Skeletal muscle tissue (tissue), 4 donors: Measurements from ENCODE around the gene OSBP2. TPM values are rescaled to one million over a fixed set of nuclear protein-coding genes. Genes with fewer than 3 reads are reported as not detected.

Source experiments
- H3K27ac ChIP-seq: one replicate; pipeline ENCODE4 v1.7.0; 2013; ENCODE audit warnings: mild to moderate bottlenecking, low read depth, low read length, inconsistent platforms
- H3K27me3 ChIP-seq, 3 donors: one replicate each; pipeline ENCODE4 v1.7.0; 2013; ENCODE audit warnings: low read length in 3 of 3; ENCODE audit not compliant: control insufficient read depth in 3 of 3, insufficient read depth in 3 of 3
- H3K36me3 ChIP-seq, 3 donors: one replicate each; pipeline ENCODE4 v1.7.0; 2013; ENCODE audit warnings: low read length in 3 of 3; ENCODE audit not compliant: control insufficient read depth in 3 of 3, insufficient read depth in 3 of 3
- H3K4me1 ChIP-seq, 3 donors: one replicate each; pipeline ENCODE4 v1.7.0; 2013; ENCODE audit warnings: low read length in 3 of 3, mild to moderate bottlenecking in 3 of 3; ENCODE audit not compliant: control insufficient read depth in 3 of 3, insufficient read depth in 3 of 3
- H3K4me3 ChIP-seq, 3 donors: one replicate each; pipeline ENCODE4 v1.7.0; 2013; ENCODE audit warnings: low read length in 3 of 3
- H3K9ac ChIP-seq, 3 donors: one replicate each; pipeline ENCODE4 v1.7.0; 2013; ENCODE audit warnings: low read length in 3 of 3, mild to moderate bottlenecking in 3 of 3, moderate library complexity in 2 of 3, low read depth in 1 of 3
- H3K9me3 ChIP-seq, 3 donors: one replicate each; pipeline ENCODE4 v1.7.0; 2013; ENCODE audit warnings: low read length in 3 of 3; ENCODE audit not compliant: control insufficient read depth in 3 of 3
- total RNA-seq: library from RNA; depleted of rRNA; stranded (reverse); fragments of >200 nt; gene quantifications from one replicate; pipeline ENCODE4 v1.2.3, GENCODE V29; 2014
- donor health status: Osteomylitis.

The OSBP2 gene
- total RNA-seq, 1 donor from 2014 or later, result 4.7 TPM

GRCh38 chr22:30813936-30814335, 119.3 kb downstream of the OSBP2 start:
- H3K9me3 ChIP-seq, result no peaks in the 10 kb centered on the region
- H3K4me1 ChIP-seq, result no peaks in the 10 kb centered on the region
- peaks cover 0 to 4% (median 0%) of the 10 kb centered on the region in 3 donors for H3K27me3 ChIP-seq
- H3K27ac ChIP-seq, result no peak overlapping the region
- no peak overlapping the region for H3K4me3 ChIP-seq
- no peaks in the 10 kb centered on the region for H3K36me3 ChIP-seq
- no peak overlapping the region for H3K9ac ChIP-seq

- H3K27me3 ChIP-seq, result peaks cover 6 to 11% (median 9%) of the 10 kb centered on the region in 3 donors
- no peaks in the 10 kb centered on the region for H3K9me3 ChIP-seq
- no peak overlapping the region for H3K27ac ChIP-seq
- no peak overlapping the region for H3K9ac ChIP-seq
- H3K4me3 ChIP-seq, result no peak overlapping the region
- no peaks in the 10 kb centered on the region for H3K4me1 ChIP-seq
- no peaks in the 10 kb centered on the region for H3K36me3 ChIP-seq
Measured at GRCh38 chr22:30816413-30816812, 121.7 kb downstream of the OSBP2 start.

GRCh38 chr22:30821381-30821780, 126.7 kb downstream of the OSBP2 start:
- Histone ChIP-seq H3K27me3 (peaks cover 18 to 36% (median 34%) of the 10 kb centered on the region in 3 donors), H3K4me1 (peaks cover 5 to 8% (median 7%) of the 10 kb centered on the region in 3 donors)

GRCh38 chr22:30821863-30822215, 127.2 kb downstream of the OSBP2 start:
- Histone ChIP-seq H3K9ac (peak overlapping the region in 2 of 3 donors; percentile 32 to 76), H3K36me3 (no peaks in the 10 kb centered on the region), H3K27ac (no peak overlapping the region), H3K27me3 (peaks cover 18 to 36% (median 34%) of the 10 kb centered on the region in 3 donors), H3K4me3 (peak overlapping the region in 2 of 3 donors; percentile 57 to 65), H3K9me3 (no peaks in the 10 kb centered on the region), H3K4me1 (peaks cover 5 to 8% (median 7%) of the 10 kb centered on the region in 3 donors)

More at GRCh38 chr22:30821381-30821780, 126.7 kb downstream of the OSBP2 start:
- Histone ChIP-seq H3K4me3 (no peak overlapping the region), H3K27ac (no peak overlapping the region), H3K36me3 (no peaks in the 10 kb centered on the region), H3K9ac (no peak overlapping the region), H3K9me3 (no peaks in the 10 kb centered on the region)

- H3K27ac ChIP-seq, result no peak overlapping the region
- peak overlapping the region in 2 of 3 donors; percentile 32 to 76 for H3K9ac ChIP-seq
- peaks cover 18 to 36% (median 34%) of the 10 kb centered on the region in 3 donors for H3K27me3 ChIP-seq
- H3K36me3 ChIP-seq, result no peaks in the 10 kb centered on the region
- H3K4me3 ChIP-seq, result peak overlapping the region in 2 of 3 donors; percentile 57 to 65
- no peaks in the 10 kb centered on the region for H3K9me3 ChIP-seq
- H3K4me1 ChIP-seq, result peaks cover 5 to 8% (median 7%) of the 10 kb centered on the region in 3 donors
Measured at GRCh38 chr22:30822216-30823014, 127.7 kb downstream of the OSBP2 start.

GRCh38 chr22:30823015-30823370, 128.3 kb downstream of the OSBP2 start:
- Histone ChIP-seq H3K27ac (no peak overlapping the region), H3K36me3 (no peaks in the 10 kb centered on the region), H3K9ac (peak overlapping the region in 1 of 3 donors; percentile 76), H3K4me1 (peaks cover 7 to 8% (median 8%) of the 10 kb centered on the region in 3 donors), H3K9me3 (no peaks in the 10 kb centered on the region), H3K27me3 (peaks cover 18 to 36% (median 34%) of the 10 kb centered on the region in 3 donors), H3K4me3 (peak overlapping the region in 1 of 3 donors; percentile 57)

- Histone ChIP-seq H3K27ac (no peak overlapping the region), H3K27me3 (peaks cover 18 to 34% (median 32%) of the 10 kb centered on the region in 3 donors), H3K9ac (no peak overlapping the region), H3K4me3 (no peak overlapping the region), H3K9me3 (no peaks in the 10 kb centered on the region), H3K36me3 (no peaks in the 10 kb centered on the region), H3K4me1 (peaks cover 7 to 13% (median 12%) of the 10 kb centered on the region in 3 donors)
Measured at GRCh38 chr22:30824096-30824495, 129.4 kb downstream of the OSBP2 start.

GRCh38 chr22:30824711-30825110, 130.0 kb downstream of the OSBP2 start:
- Histone ChIP-seq H3K27me3 (peaks cover 18 to 34% (median 32%) of the 10 kb centered on the region in 3 donors), H3K27ac (no peak overlapping the region), H3K4me1 (peaks cover 7 to 13% (median 12%) of the 10 kb centered on the region in 3 donors), H3K36me3 (no peaks in the 10 kb centered on the region), H3K9me3 (no peaks in the 10 kb centered on the region), H3K9ac (no peak overlapping the region), H3K4me3 (no peak overlapping the region)

GRCh38 chr22:30825711-30826505, 131.2 kb downstream of the OSBP2 start:
- H3K9ac ChIP-seq, result no peak overlapping the region
- H3K27ac ChIP-seq, result no peak overlapping the region
- H3K27me3 ChIP-seq, result peaks cover 15 to 30% (median 28%) of the 10 kb centered on the region in 3 donors
- no peaks in the 10 kb centered on the region for H3K9me3 ChIP-seq
- H3K4me1 ChIP-seq, result peaks cover 7 to 13% (median 12%) of the 10 kb centered on the region in 3 donors
- no peak overlapping the region for H3K4me3 ChIP-seq
- H3K36me3 ChIP-seq, result no peaks in the 10 kb centered on the region
